Calu3 (cell line): Measurements from ENCODE around the gene UVRAG. TPM values are rescaled to one million over a fixed set of nuclear protein-coding genes. Genes with fewer than 3 reads are reported as not detected.

Experiments
- BruUV-seq: library from RNA; stranded (reverse); fragments of 400-500 nt; replicated peaks from 2 replicates; lab custom pipeline; 2021; lab: Mats Ljungman, UMichigan
- CTCF ChIA-PET: fragments of 300-600 bp; sonication (Branson Sonifier 250); formaldehyde crosslinking; loops from one replicate; lab custom pipeline; 2022; ENCODE audit warnings: antibody characterized with exemption; lab: Charles Lee
- DNase-seq: peaks from one replicate; pipeline ENCODE4 v3.0.0; 2022
- H3K27ac Mint-ChIP-seq: one replicate; pipeline ENCODE4 v1.8.0; 2022; ENCODE audit warnings: mixed read lengths; ENCODE audit not compliant: unreplicated experiment
- H3K27me3 Mint-ChIP-seq: one replicate; pipeline ENCODE4 v1.8.0; 2022; ENCODE audit warnings: mixed read lengths; ENCODE audit not compliant: unreplicated experiment
- H3K36me3 Mint-ChIP-seq: one replicate; pipeline ENCODE4 v1.8.0; 2022; ENCODE audit warnings: mild to moderate bottlenecking, moderate library complexity, mixed read lengths; ENCODE audit not compliant: insufficient read depth, unreplicated experiment
- H3K4me1 Mint-ChIP-seq: one replicate; pipeline ENCODE4 v1.8.0; 2022; ENCODE audit warnings: mild to moderate bottlenecking, low read depth, mixed read lengths; ENCODE audit not compliant: unreplicated experiment
- H3K4me3 Mint-ChIP-seq: one replicate; pipeline ENCODE4 v1.8.0; 2022; ENCODE audit warnings: mild to moderate bottlenecking, low read depth, moderate library complexity, mixed read lengths; ENCODE audit not compliant: unreplicated experiment
- H3K9me3 Mint-ChIP-seq: one replicate; pipeline ENCODE4 v1.8.0; 2022; ENCODE audit warnings: low read depth, mixed read lengths; ENCODE audit not compliant: unreplicated experiment
- intact Hi-C: fragments of 100-400 bp; cut with micrococcal nuclease; formaldehyde crosslinking; loops from one replicate; pipeline ENCODE4 v1.10.0; 2022; ENCODE audit not compliant: unreplicated experiment
- total RNA-seq: library from RNA; stranded (reverse); gene quantifications from 2 replicates; pipeline ENCODE4 v1.2.3, GENCODE V29; 2022
- TF ChIP-seq, protein P1 (sequence below): fragments of 200-600 bp; IDR thresholded peaks from one replicate; pipeline ENCODE4 v1.8.0; 2022; ENCODE audit warnings: antibody characterized with exemption; ENCODE audit not compliant: unreplicated experiment

The UVRAG gene
- total RNA-seq, 1 experiment from 2014 or later, result 18.5 TPM

DNA sequence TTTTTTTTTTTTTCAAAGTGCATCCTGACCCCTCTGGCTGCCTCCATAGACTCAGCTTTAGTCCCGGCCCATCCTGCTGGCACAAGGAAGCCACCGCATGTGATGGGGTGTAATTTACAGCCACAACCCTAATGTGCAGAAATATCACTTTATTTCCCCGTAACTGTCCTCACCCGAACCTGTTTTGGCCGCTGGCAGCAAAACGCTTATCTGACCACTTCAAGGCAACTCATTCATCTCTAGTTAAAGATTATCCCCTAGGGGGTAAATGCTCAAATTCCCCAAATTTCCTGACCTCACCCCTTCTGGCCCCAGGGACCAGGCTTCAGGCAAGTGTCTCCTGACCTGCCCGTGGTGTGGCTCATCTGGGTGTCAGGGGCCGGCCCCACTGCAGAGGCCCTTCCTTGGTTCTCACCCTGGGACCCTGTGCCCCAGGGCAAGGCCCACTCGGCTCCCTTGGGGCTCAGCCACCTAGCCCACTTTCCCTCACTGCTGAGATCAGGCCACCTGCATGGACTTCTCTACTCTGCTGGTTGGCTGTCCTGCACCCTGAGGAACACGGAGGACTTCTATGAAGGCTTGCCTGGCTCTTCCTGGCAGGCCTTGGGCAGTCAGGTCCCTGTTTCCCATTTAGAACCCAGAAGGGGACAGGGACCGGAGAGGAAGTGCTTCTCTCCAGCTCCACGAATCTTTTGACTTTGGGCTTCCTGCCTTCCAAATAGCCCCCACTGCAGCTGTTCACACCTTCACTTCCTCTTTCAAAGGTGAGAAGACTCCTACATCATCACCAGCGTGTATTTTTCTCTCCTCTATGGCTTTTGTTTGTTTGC lies 337.9 kb downstream of the UVRAG start:
- Mint-ChIP-seq H3K27me3 (peaks cover 37% of the 10 kb centered on the region), H3K36me3 (peaks cover 5% of the 10 kb centered on the region)
- intact Hi-C loops, result loop anchor here (2.0 kb wide), 1 partner anchor 256 kb away; no protein-coding TSS in a partner anchor

DNA sequence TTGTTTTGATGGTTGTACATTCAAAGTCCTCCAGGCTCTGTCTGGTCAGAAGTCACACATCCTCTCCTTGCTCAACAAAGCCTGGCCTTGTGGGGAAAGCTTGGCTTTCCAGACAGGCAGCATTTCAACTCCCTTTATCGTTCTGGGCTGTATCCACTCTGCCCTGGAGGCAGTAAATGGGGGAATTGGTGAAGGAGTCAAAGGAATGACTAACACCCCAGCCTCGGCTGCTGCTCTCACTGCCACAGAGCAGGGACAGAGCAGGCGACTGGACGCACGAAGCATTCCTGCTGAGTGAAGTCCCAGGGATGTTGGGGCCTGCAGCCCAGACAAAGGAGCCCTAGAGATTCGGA lies 338.5 kb downstream of the UVRAG start:
- Mint-ChIP-seq H3K27me3 (peaks cover 43% of the 10 kb centered on the region), H3K27ac (no peak overlapping the region), H3K36me3 (peaks cover 5% of the 10 kb centered on the region), H3K4me1 (peaks cover 34% of the 10 kb centered on the region), H3K4me3 (peak overlapping the region; percentile 63), H3K9me3 (no peaks in the 10 kb centered on the region)
- TF ChIP-seq, protein P1, sequence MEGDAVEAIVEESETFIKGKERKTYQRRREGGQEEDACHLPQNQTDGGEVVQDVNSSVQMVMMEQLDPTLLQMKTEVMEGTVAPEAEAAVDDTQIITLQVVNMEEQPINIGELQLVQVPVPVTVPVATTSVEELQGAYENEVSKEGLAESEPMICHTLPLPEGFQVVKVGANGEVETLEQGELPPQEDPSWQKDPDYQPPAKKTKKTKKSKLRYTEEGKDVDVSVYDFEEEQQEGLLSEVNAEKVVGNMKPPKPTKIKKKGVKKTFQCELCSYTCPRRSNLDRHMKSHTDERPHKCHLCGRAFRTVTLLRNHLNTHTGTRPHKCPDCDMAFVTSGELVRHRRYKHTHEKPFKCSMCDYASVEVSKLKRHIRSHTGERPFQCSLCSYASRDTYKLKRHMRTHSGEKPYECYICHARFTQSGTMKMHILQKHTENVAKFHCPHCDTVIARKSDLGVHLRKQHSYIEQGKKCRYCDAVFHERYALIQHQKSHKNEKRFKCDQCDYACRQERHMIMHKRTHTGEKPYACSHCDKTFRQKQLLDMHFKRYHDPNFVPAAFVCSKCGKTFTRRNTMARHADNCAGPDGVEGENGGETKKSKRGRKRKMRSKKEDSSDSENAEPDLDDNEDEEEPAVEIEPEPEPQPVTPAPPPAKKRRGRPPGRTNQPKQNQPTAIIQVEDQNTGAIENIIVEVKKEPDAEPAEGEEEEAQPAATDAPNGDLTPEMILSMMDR, result no peak
- CTCF ChIA-PET, result no interaction called here
- no peak for DNase-seq
- no TSS peak for BruUV-seq
- intact Hi-C loops, result loop anchor here (2.0 kb wide), 1 partner anchor 257 kb away; no protein-coding TSS in a partner anchor

More for the DNA sequence above, 337.9 kb downstream of the UVRAG start:
- no peak for DNase-seq
- BruUV-seq, result no TSS peak
- H3K9me3 Mint-ChIP-seq, result no peaks in the 10 kb centered on the region
- peak overlapping the region; percentile 63 for H3K4me3 Mint-ChIP-seq
- H3K27ac Mint-ChIP-seq, result peak overlapping the region; percentile 45
- peaks cover 35% of the 10 kb centered on the region for H3K4me1 Mint-ChIP-seq
- TF ChIP-seq, protein P1, result no peak
- CTCF ChIA-PET, result interaction anchor here (0.6 to 2.1 kb wide), 9 partner anchors 16 to 1033 kb away, joined by 3 to 22 read pairs (median 3); no protein-coding TSS in a partner anchor

DNA sequence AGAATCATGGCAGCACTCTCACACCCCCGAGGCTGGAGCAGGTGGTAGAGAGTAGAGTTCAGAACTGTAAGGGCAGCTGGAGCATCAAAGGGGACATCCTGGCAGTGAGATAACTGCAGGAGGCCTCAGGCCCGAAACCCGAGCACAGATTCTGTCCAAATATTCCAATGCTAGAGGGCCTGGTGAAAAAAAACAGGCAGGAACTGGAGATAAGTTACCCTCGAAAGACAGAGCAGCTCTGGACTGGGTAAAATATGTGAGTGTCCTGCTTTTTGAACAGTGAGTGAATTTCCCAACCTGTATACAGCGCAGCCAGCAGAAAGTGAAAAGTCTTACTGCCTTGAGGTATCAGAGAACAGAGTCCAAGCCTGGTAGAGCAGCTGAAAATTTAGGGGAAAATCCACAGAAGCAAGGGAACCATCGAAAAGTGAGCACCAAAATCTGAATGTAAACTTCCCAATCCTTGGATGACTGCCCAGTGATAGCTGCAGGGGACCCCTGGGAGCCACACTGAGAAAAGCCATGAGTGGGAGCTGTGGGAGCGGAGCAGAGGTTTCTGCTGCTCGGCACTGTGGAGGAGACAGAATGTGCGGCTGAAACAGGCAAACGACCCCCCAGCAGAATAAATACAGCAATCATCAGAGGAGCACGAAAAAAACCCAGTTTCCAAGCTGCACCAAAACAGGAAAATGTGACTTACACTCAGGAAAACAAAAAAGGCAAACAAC lies 340.7 kb downstream of the UVRAG start:
- CTCF ChIA-PET, result interaction anchor here (0.6 to 0.7 kb wide), 2 partner anchors 262 to 343 kb away, joined by 3 to 4 read pairs; no protein-coding TSS in a partner anchor
- H3K27me3 Mint-ChIP-seq, result peaks cover 64% of the 10 kb centered on the region
- H3K27ac Mint-ChIP-seq, result no peak overlapping the region
- no TSS peak for BruUV-seq
- H3K9me3 Mint-ChIP-seq, result no peaks in the 10 kb centered on the region
- H3K4me1 Mint-ChIP-seq, result peaks cover 25% of the 10 kb centered on the region
- no peak for DNase-seq
- TF ChIP-seq, protein P1, result no peak
- intact Hi-C loops, result no loop called here
- no peak overlapping the region for H3K4me3 Mint-ChIP-seq
- H3K36me3 Mint-ChIP-seq, result peaks cover 5% of the 10 kb centered on the region

DNA sequence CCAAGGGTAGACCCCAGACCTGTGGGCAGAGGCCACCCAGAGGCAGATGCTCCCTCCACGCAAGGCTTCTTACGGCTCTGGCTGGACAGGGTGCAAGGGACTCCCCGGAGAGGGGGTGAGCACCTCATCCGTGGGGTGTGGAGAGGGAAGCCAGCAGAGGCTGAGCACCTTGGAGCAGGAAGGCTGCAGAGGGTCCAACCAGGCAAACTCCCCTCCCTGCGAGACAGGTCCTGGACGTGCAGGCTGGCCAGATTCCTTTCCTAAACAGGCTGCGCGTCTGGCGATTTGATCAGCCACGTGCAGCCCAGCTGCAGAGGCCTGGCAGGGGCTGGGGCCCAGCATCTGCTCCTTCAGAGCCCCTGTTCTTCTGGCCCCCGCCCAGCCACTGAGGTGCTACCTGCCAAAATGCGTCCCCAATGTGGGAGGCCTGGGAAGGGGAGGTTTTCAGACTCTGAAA lies 342.0 kb downstream of the UVRAG start:
- DNase-seq, result no peak
- Mint-ChIP-seq H3K4me3 (no peak overlapping the region), H3K36me3 (peaks cover 5% of the 10 kb centered on the region), H3K9me3 (no peaks in the 10 kb centered on the region), H3K4me1 (peaks cover 18% of the 10 kb centered on the region), H3K27ac (no peak overlapping the region), H3K27me3 (peaks cover 64% of the 10 kb centered on the region)
- intact Hi-C loops, result no loop called here
- BruUV-seq, result no TSS peak
- CTCF ChIA-PET, result no interaction called here
- TF ChIP-seq, protein P1, result no peak
